Measurements from ENCODE around the gene LPP. TPM values are rescaled to one million over a fixed set of nuclear protein-coding genes. Genes with fewer than 3 reads are reported as not detected.

LPP gene
- total and polyA plus RNA-seq, 2 of the 4 experiments (the other 2 are of a cell fraction), result 16.0 to 130 TPM

DNA sequence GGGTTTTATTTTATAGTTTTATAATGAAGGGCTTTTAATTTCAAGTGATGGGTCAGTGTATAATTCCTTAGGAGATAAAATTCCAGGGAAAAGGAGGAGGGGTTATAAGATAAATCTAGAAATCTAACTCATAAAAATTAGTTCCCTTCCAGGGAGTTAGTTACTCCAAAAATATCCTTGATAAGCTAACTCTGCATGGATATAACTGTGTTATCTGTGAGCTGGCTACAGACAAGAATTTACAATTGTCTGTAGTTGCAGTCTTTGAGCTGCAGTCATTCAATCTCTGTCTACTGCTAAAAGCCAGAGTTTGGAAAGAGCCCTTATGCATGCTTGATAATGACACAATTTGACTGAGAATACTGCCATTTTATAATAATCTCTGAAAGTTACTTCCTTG, 585.6 kb downstream of the LPP start:
- H2AFZ ChIP-seq (replicated peaks; ENCODE audit: low read length, poor library complexity), result no peak overlapping the region
- no peak overlapping the region for H2BK15ac ChIP-seq (ENCODE audit: low read depth, low read length)
- H3K9me3 ChIP-seq (ENCODE audit: control insufficient read depth, insufficient read depth, low read length), result no peaks in the 10 kb centered on the region
- H3K4me2 ChIP-seq (ENCODE audit: low read depth, low read length), result no peak overlapping the region
- H3K4me1 ChIP-seq (ENCODE audit: control insufficient read depth, insufficient read depth, low read length), result no peaks in the 10 kb centered on the region; the same call in none of the 2 replicates
- H3K4me3 ChIP-seq (ENCODE audit: insufficient read depth, low read depth, low read length), result no peak overlapping the region
- TF ChIP-seq BHLHE40 (IDR thresholded peaks at IDR 0.05; ENCODE audit: low read depth, low read length) (no peak), MXI1 (IDR thresholded peaks at IDR 0.05; ENCODE audit: borderline replicate concordance, low read depth, low read length) (no peak), MAZ (IDR thresholded peaks at IDR 0.05; ENCODE audit: borderline replicate concordance, low read depth, low read length) (no peak)
- TF ChIP-seq, protein P1, sequence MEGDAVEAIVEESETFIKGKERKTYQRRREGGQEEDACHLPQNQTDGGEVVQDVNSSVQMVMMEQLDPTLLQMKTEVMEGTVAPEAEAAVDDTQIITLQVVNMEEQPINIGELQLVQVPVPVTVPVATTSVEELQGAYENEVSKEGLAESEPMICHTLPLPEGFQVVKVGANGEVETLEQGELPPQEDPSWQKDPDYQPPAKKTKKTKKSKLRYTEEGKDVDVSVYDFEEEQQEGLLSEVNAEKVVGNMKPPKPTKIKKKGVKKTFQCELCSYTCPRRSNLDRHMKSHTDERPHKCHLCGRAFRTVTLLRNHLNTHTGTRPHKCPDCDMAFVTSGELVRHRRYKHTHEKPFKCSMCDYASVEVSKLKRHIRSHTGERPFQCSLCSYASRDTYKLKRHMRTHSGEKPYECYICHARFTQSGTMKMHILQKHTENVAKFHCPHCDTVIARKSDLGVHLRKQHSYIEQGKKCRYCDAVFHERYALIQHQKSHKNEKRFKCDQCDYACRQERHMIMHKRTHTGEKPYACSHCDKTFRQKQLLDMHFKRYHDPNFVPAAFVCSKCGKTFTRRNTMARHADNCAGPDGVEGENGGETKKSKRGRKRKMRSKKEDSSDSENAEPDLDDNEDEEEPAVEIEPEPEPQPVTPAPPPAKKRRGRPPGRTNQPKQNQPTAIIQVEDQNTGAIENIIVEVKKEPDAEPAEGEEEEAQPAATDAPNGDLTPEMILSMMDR (conservative IDR thresholded peaks at IDR 0.05; ENCODE audit: low read depth, low read length), result no peak
- no peaks in the 10 kb centered on the region; the same call in none of the 2 replicates for H3K9me1 ChIP-seq (ENCODE audit: insufficient read depth, low read length)
- no TSS peak for BruUV-seq (replicated peaks)
- no peaks in the 10 kb centered on the region for H3K27me3 ChIP-seq (ENCODE audit: control insufficient read depth, insufficient read depth, low read length)
- no peak overlapping the region for H2AK5ac ChIP-seq (ENCODE audit: low read depth, low read length)
- no peak overlapping the region for H3K56ac ChIP-seq (ENCODE audit: extremely low read depth, insufficient read depth, low read length)
- intact Hi-C loops (cut with micrococcal nuclease), result no loop called here
- no peak for DNase-seq
- no peak overlapping the region for H2AK9ac ChIP-seq (replicated peaks; ENCODE audit: low read depth, low read length, poor library complexity)
- no peak overlapping the region for H4K91ac ChIP-seq (ENCODE audit: insufficient read depth, low read depth, low read length)
- ATAC-seq (ENCODE audit: low read depth), result no peak
- peaks cover 35 to 43% of the 10 kb centered on the region in 2 experiments for H3K79me1 ChIP-seq (ENCODE audit: low read depth in 1 of 2, low read length in 2 of 2)
- CTCF ChIA-PET, result no interaction called here
- no peaks in the 10 kb centered on the region for H3K36me3 ChIP-seq (ENCODE audit: control insufficient read depth, insufficient read depth, low read length)
- POLR2A ChIA-PET (ENCODE audit: unreplicated experiment), result interaction anchor here (0.6 kb wide), 1 partner anchor 192 kb away, joined by 3 read pairs; no protein-coding TSS in a partner anchor
- no peak overlapping the region for H3K14ac ChIP-seq (replicated peaks; ENCODE audit: low read depth, low read length)
- H4K20me1 ChIP-seq (ENCODE audit: insufficient read depth, low read length), result peaks cover 8% of the 10 kb centered on the region
- H2BK20ac ChIP-seq (ENCODE audit: low read depth, low read length), result no peak overlapping the region
- no peak overlapping the region for H3K18ac ChIP-seq (ENCODE audit: low read depth, low read length)
- H4K8ac ChIP-seq (ENCODE audit: low read depth in 2 of 2, low read length in 2 of 2), result no peak overlapping the region
- dilution Hi-C loops (cut with HindIII; ENCODE audit: low sequenced_read_pairs, unreplicated experiment), result no loop called here
- in situ Hi-C loops (cut with MboI; ENCODE audit: low sequenced_read_pairs), result no loop called here
- H2BK5ac ChIP-seq (ENCODE audit: low read depth, low read length, poor library complexity, severe bottlenecking), result no peak overlapping the region
- H2BK120ac ChIP-seq (ENCODE audit: low read depth, low read length), result no peak overlapping the region
- H3K27ac ChIP-seq (ENCODE audit: insufficient read depth, low read length), result no peak overlapping the region
- no peak overlapping the region for H3K23ac ChIP-seq (ENCODE audit: low read depth, low read length)
- no peak overlapping the region for H3K9ac ChIP-seq (ENCODE audit: low read depth, low read length)
- no peak overlapping the region for H3K4ac ChIP-seq (ENCODE audit: low read depth, low read length)
- no peak overlapping the region for H4K5ac ChIP-seq (ENCODE audit: low read depth, low read length)
